Activated T-cell treated with anti-CD3 and anti-CD28 coated beads, Interleukin-2, amount 50 U/mL, for 4 hours (primary cell): ENCODE results near the gene RHOH. TPM values are rescaled to one million over a fixed set of nuclear protein-coding genes. Genes with fewer than 3 reads are reported as not detected.
A peak's percentile ranks its signal among the peaks of the same experiment; 100 is the strongest.

Source experiments
- ATAC-seq, 2 donors: fragments of 200-7000 bp; cut with Tn5 transposase; one replicate each; pipeline ENCODE4 v1.10.0; 2021
- DNase-seq: peaks from one replicate; pipeline ENCODE4 v3.0.0-alpha.2; 2020
- H3K27me3 Mint-ChIP-seq: one replicate; pipeline ENCODE4 v1.8.0; 2021; ENCODE audit warnings: low read depth, mixed read lengths
- H3K36me3 Mint-ChIP-seq: one replicate; pipeline ENCODE4 v1.8.0; 2022; ENCODE audit warnings: mixed read lengths; ENCODE audit not compliant: insufficient read depth
- H3K4me1 Mint-ChIP-seq: one replicate; pipeline ENCODE4 v1.8.0; 2021; ENCODE audit warnings: low read depth, mixed read lengths
- H3K4me3 Mint-ChIP-seq: one replicate; pipeline ENCODE4 v1.8.0; 2021; ENCODE audit warnings: mild to moderate bottlenecking, moderate library complexity, mixed read lengths
- H3K9me3 Mint-ChIP-seq: one replicate; pipeline ENCODE4 v1.8.0; 2021; ENCODE audit warnings: mixed read lengths
- total RNA-seq, 3 donors: library from RNA; stranded (reverse); gene quantifications; one replicate each; pipeline ENCODE4 v1.2.1, GENCODE V29; 2021

Gene RHOH
- total RNA-seq, 3 donors from 2014 or later, result 164 to 204 (median 170) TPM

- no peak for DNase-seq
- Mint-ChIP-seq H3K9me3 (no peaks in the 10 kb centered on the region), H3K4me3 (no peak overlapping the region), H3K36me3 (no peaks in the 10 kb centered on the region), H3K27me3 (no peaks in the 10 kb centered on the region), H3K4me1 (peaks cover 34% of the 10 kb centered on the region)
- ATAC-seq, result no peak
These were observed 17.5 kb upstream of the RHOH start for GRCh38 chr4:40179360-40179759.

GRCh38 chr4:40180356-40180755, 16.5 kb upstream of the RHOH start:
- ATAC-seq, result peak; percentile 8 to 26
- H3K36me3 Mint-ChIP-seq, result no peaks in the 10 kb centered on the region
- H3K9me3 Mint-ChIP-seq, result no peaks in the 10 kb centered on the region
- H3K27me3 Mint-ChIP-seq, result no peaks in the 10 kb centered on the region
- DNase-seq, result no peak
- peaks cover 39% of the 10 kb centered on the region for H3K4me1 Mint-ChIP-seq
- H3K4me3 Mint-ChIP-seq, result no peak overlapping the region

GRCh38 chr4:40182001-40182400, 14.8 kb upstream of the RHOH start:
- Mint-ChIP-seq H3K9me3 (no peaks in the 10 kb centered on the region), H3K27me3 (no peaks in the 10 kb centered on the region), H3K36me3 (no peaks in the 10 kb centered on the region), H3K4me3 (no peak overlapping the region), H3K4me1 (peaks cover 50% of the 10 kb centered on the region)
- DNase-seq (no peak), ATAC-seq (no peak)

GRCh38 chr4:40182954-40183353, 13.9 kb upstream of the RHOH start:
- no peaks in the 10 kb centered on the region for H3K36me3 Mint-ChIP-seq
- no peaks in the 10 kb centered on the region for H3K9me3 Mint-ChIP-seq
- peaks cover 56% of the 10 kb centered on the region for H3K4me1 Mint-ChIP-seq
- no peak overlapping the region for H3K4me3 Mint-ChIP-seq
- DNase-seq, result no peak
- ATAC-seq, result no peak
- no peaks in the 10 kb centered on the region for H3K27me3 Mint-ChIP-seq

- ATAC-seq (peak; percentile 84 to 87), DNase-seq (no peak)
- peaks cover 54% of the 10 kb centered on the region for H3K4me1 Mint-ChIP-seq
- no peaks in the 10 kb centered on the region for H3K36me3 Mint-ChIP-seq
- H3K27me3 Mint-ChIP-seq, result no peaks in the 10 kb centered on the region
- no peaks in the 10 kb centered on the region for H3K9me3 Mint-ChIP-seq
- H3K4me3 Mint-ChIP-seq, result peak overlapping the region; percentile 27
These were observed 13.0 kb upstream of the RHOH start for GRCh38 chr4:40183615-40184411.

GRCh38 chr4:40185830-40186664, 10.8 kb upstream of the RHOH start:
- Mint-ChIP-seq H3K4me3 (no peak overlapping the region), H3K4me1 (peaks cover 58% of the 10 kb centered on the region), H3K27me3 (no peaks in the 10 kb centered on the region), H3K9me3 (no peaks in the 10 kb centered on the region), H3K36me3 (no peaks in the 10 kb centered on the region)
- DNase-seq, result no peak
- no peak for ATAC-seq

- ATAC-seq (no peak), DNase-seq (no peak)
- Mint-ChIP-seq H3K4me3 (no peak overlapping the region), H3K4me1 (peaks cover 58% of the 10 kb centered on the region), H3K36me3 (no peaks in the 10 kb centered on the region), H3K9me3 (no peaks in the 10 kb centered on the region), H3K27me3 (no peaks in the 10 kb centered on the region)
These were observed 10.2 kb upstream of the RHOH start for GRCh38 chr4:40186665-40187014.

GRCh38 chr4:40187386-40187906, 9.4 kb upstream of the RHOH start:
- DNase-seq, result no peak
- Mint-ChIP-seq H3K36me3 (no peaks in the 10 kb centered on the region), H3K4me1 (peaks cover 62% of the 10 kb centered on the region), H3K4me3 (peak overlapping the region; percentile 34), H3K27me3 (no peaks in the 10 kb centered on the region), H3K9me3 (no peaks in the 10 kb centered on the region)
- ATAC-seq, result peak; percentile 45 to 49

- ATAC-seq, result no peak
These were observed 6.8 kb upstream of the RHOH start for GRCh38 chr4:40190019-40190418.

GRCh38 chr4:40190465-40190864, 6.4 kb upstream of the RHOH start:
- H3K4me1 Mint-ChIP-seq, result peaks cover 75% of the 10 kb centered on the region
- peak overlapping the region; percentile 100 for H3K4me3 Mint-ChIP-seq
- H3K9me3 Mint-ChIP-seq, result no peaks in the 10 kb centered on the region
- ATAC-seq (no peak), DNase-seq (no peak)
- no peaks in the 10 kb centered on the region for H3K36me3 Mint-ChIP-seq
- no peaks in the 10 kb centered on the region for H3K27me3 Mint-ChIP-seq

More at GRCh38 chr4:40190019-40190418, 6.8 kb upstream of the RHOH start:
- Mint-ChIP-seq H3K9me3 (no peaks in the 10 kb centered on the region), H3K4me1 (peaks cover 72% of the 10 kb centered on the region), H3K36me3 (no peaks in the 10 kb centered on the region), H3K4me3 (peak overlapping the region; percentile 100), H3K27me3 (no peaks in the 10 kb centered on the region)
- no peak for DNase-seq

GRCh38 chr4:40190880-40191815, 5.7 kb upstream of the RHOH start:
- Mint-ChIP-seq H3K4me1 (peaks cover 78% of the 10 kb centered on the region), H3K36me3 (no peaks in the 10 kb centered on the region), H3K4me3 (peak overlapping the region; percentile 100), H3K27me3 (no peaks in the 10 kb centered on the region), H3K9me3 (no peaks in the 10 kb centered on the region)
- no peak for DNase-seq
- ATAC-seq, result no peak

GRCh38 chr4:40192114-40193015, 4.5 kb upstream of the RHOH start:
- Mint-ChIP-seq H3K4me3 (peak overlapping the region; percentile 100), H3K27me3 (no peaks in the 10 kb centered on the region), H3K9me3 (no peaks in the 10 kb centered on the region), H3K4me1 (peaks cover 76% of the 10 kb centered on the region), H3K36me3 (peaks cover 2% of the 10 kb centered on the region)
- DNase-seq, result no peak
- peak; percentile 9 to 11 for ATAC-seq

- ATAC-seq (no peak), DNase-seq (no peak)
- H3K36me3 Mint-ChIP-seq, result peaks cover 6% of the 10 kb centered on the region
- no peaks in the 10 kb centered on the region for H3K27me3 Mint-ChIP-seq
- H3K4me3 Mint-ChIP-seq, result peak overlapping the region; percentile 100
- H3K9me3 Mint-ChIP-seq, result no peaks in the 10 kb centered on the region
- peaks cover 69% of the 10 kb centered on the region for H3K4me1 Mint-ChIP-seq
These were observed 3.7 kb upstream of the RHOH start for GRCh38 chr4:40193016-40193571.
